ENCODE results near the gene KIF19.
A peak's percentile ranks its signal among the peaks of the same experiment; 100 is the strongest.

Gene KIF19

DNA sequence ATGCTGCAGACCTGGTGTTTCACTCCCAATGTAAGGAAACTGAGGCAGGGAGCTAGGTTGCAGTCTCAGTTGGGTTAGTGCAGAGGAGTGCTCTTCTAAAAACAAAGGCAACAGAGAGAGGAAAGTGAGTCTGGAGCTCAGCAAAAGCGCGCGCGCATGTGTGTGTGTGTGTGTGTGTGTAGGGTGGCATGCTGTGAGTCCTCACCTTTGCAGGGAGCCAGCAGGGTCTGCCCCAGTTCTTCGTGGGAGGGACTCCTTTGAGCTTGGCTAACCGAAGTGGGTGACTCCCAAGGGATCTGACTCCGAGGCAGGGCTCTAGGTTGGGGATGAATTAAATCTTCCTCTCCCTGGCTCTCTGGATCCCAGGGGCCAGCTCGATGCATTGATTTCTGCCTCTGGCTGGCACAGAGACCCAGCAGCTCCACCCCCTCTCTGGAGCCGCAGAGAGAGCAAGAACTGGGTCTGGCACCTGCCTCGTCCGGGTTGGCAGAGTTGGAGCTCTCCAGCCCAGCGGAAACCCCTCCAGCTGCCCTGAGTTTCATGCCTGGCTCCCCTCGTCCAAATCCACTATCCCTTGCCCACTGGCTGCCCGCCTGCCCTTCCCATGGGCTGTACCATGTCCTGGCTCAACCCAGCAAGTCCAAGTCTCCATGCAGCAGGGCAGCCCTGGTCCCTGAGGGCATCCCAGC lies 36.9 kb downstream of the KIF19 start:
- DNase-seq (ENCODE audit: low spot score): no peak

DNA sequence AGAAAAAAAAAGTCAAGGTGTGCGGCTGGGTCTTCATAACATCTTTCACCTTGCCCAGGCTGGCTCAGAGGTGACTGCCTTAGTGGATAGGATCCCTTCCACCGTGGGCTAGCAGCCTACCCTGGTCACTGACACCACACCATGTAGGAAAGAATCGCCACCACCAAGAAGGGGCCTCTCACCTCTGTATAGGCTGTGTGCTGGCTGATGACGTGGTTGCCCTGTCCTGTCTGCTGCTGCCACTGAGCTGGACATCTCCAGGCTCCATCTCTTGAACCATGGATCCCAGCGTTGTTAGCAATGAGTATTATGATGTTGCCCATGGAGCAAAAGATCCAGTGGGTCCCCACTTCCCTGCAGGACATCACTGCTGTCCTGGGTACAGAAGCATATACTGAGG lies 41.2 kb downstream of the KIF19 start, which contains the start of gene GPR142:
Gene GPR142 (plus strand): TSS at position 301 of the 400 bp plus-strand sequence. CDS start 2,035 bp downstream, outside the sequence.
- DNase-seq (ENCODE audit: low spot score): no peak

DNA sequence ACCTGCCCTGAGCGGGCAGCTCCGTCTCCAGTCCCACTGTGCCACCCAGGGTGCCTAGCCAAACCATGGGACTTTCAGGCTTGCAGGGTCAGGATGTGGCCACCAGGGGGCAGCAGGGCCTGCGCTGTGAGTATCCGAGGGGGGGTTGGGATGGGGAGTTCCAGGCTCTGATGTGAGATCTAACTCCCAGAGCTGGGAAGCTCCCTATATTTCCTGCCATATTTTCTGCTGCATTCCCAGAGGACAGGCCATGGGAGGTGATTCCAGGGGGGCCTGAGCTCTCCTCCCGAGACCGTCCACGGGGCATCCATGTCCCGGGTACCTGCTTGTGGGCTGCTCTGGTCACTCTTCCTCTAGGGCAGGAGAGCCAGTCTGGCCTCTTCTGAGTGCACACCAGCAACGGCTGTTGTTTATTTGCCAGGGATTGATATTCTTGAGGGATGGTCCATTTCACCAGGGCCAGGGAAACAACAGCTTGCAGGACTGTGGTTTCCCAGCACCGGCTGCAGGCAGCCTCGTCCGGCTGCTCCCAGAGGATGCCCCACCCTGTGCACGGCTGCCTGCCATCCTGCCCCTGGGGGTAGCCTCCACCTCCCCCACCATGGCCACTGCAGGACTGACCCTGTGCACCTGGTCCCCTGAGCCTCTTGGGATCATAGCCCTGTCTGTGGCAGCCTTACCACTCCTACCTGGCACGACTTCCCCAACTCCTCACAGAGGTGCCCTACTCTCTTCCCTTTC lies 42.5 kb downstream of the KIF19 start:
- peak; percentile 74 for DNase-seq (ENCODE audit: low spot score)

DNA sequence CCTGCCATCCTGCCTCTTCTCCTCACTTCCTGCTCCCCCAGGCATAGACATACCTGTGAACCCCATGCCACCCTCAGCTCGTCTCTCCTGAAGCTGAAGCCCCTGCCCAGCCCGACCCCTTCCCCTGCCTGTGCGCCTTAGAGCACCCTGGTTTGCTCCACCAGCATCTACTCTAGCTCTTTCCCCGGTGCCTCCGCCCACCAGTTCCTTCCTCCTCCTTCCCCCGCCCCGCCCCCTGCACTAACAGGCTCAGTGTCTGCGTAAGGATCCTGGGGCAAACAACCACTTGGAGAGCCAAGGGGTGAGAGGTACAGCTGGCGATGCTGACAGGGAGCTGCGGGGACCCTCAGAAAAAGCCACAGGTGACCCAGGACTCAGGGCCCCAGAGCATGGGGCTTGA lies 43.2 kb downstream of the KIF19 start:
- DNase-seq (ENCODE audit: low spot score): no peak

DNA sequence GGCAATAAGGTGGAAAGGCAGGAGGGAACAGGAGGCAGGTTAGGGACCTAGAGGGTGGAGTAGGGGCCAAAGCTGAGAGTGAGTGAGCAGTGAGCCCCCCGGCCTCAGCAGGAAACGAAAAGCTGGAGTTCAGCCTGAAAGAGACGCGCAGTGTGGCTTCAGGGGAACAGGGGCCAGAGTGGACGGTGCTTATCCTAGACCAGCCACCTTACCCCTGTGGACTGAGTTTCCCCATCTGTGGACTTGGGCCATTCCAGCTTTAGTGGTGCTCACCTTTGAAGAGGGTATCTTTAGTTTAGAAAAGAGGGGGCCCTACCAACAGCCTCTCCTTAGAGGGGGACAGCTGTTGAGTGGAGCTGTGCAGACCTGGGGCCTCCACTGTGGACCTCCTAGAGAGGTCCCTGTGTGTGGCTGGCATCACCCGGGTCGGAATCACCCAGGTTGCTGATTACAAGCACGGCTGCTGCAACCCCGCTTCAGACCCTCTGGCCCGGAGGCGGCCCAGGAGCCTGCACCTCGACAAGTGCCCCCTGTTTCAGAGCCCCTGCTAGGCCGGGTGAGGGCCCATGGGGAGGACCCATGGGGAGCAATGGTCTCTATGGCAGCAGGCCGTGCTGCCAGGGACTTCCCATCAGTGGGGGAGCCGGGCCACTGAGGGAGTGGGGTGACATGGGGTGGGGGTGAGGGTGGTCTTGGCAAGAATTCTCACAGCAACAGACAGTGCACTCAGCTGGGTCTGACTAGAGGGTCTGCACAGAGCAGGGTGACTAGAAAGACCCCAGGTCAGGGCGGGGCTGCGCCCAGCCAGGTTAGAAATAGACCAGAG lies 43.9 kb downstream of the KIF19 start:
- DNase-seq (ENCODE audit: low spot score): no peak

DNA sequence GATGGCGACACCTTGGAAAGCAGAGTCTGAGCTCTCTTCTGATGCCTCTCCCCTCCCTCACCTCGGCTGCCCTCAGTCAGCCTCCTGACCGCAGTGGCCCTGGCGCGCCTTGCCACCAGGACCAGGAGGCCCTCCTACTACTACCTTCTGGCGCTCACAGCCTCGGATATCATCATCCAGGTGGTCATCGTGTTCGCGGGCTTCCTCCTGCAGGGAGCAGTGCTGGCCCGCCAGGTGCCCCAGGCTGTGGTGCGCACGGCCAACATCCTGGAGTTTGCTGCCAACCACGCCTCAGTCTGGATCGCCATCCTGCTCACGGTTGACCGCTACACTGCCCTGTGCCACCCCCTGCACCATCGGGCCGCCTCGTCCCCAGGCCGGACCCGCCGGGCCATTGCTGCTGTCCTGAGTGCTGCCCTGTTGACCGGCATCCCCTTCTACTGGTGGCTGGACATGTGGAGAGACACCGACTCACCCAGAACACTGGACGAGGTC lies 45.7 kb downstream of the KIF19 start:
- no peak for DNase-seq (ENCODE audit: low spot score)

DNA sequence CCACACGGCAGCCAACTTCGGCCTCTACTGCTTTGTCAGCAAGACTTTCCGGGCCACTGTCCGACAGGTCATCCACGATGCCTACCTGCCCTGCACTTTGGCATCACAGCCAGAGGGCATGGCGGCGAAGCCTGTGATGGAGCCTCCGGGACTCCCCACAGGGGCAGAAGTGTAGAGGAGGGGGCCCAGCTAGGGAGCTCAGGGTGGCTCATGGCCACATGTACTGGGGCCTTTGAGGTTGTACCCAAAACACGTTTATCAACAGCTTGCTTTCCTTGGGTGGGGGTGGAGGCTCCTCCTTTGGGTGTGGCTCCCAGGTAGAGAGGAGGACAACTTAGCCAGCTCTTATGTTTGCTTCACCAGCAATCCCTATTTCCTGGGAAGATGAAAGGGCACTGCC lies 46.4 kb downstream of the KIF19 start:
- DNase-seq (ENCODE audit: low spot score): no peak

DNA sequence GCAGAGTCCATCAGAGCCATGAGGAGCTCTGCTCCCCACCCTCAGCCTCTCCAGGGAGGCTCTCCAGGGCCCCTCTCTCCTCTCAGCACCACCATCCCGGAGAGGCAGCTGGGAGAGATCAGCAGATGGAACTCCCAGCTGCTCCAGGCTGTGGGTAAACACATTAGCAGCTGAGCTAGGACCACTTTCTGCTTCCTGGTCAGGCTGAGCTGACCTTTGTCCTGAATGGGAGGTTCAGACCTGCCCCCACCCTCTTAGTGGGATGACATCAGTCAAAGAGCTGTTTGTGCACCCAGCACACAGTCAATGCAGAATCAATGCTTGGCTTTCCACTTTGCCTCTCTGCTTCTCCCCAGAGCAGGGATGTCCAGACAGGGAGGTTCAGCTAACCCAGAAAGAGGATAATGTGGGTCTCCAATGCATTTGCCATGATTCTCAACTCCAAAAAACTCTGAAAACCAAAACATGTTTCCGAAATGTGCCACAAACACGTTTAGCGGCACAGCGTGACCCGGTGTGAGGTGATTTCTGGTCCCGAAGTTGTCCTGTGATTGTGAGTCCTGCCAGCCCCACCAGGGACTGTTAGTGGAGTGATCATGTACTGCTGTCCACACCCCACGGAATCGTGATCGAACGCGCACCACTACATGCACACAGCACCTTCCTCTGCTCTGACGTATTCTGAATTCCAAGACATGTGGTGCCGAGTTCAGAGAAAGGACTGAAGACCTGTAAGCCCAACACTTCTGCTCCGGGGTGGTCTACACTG lies 48.0 kb downstream of the KIF19 start:
- no peak for DNase-seq (ENCODE audit: low spot score)

DNA sequence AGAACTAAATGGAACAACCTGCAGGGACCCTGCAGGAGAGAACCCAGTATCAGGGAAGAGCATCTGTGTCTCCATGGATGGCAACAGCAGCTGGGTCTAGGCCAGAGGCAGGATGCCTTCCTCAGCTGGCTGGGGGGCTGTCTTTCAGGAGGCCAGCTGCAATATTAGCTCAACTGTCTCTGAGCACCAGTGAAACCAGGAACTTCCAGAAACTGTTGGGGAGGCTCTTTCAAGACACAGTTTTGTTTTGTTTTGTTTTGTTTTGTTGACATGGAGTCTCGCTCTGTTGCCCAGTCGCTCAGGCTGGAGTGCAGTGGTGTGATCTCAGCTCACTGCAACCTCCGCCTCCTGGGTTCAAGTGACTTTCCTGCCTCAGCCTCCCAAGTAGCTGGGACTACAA lies 48.8 kb downstream of the KIF19 start:
- no peak for DNase-seq (ENCODE audit: low spot score)

DNA sequence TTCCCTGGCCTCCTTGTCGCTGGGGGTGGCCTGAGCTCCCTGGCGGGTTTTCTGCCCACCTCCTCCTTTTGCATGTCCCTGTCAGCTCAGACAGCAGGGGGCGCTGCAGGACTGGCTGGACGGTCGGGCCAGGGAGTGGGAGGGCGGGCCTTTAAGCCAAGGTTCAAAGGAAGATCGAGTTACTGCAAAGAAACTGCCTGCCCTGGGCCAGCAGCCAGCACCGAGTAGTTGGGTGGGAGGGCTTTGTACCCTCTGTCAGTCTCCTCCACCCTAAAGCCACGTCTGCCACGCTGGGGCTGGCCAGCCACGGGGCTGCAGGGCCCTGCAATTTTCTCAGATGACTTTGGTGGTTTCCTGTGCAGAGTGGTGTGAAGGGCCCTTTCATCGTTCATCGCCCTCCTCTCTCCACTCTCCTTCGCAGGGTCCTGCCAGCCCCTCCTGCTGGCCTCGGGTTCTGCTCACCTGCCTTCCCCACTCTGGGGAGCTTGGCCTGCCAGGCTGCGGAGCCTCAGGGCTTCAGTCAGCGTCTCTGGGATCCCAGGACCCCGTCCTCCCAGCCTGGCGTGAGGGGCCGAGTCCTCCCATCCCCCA lies 53.6 kb downstream of the KIF19 start:
- DNase-seq (ENCODE audit: low spot score): peak; percentile 67

DNA sequence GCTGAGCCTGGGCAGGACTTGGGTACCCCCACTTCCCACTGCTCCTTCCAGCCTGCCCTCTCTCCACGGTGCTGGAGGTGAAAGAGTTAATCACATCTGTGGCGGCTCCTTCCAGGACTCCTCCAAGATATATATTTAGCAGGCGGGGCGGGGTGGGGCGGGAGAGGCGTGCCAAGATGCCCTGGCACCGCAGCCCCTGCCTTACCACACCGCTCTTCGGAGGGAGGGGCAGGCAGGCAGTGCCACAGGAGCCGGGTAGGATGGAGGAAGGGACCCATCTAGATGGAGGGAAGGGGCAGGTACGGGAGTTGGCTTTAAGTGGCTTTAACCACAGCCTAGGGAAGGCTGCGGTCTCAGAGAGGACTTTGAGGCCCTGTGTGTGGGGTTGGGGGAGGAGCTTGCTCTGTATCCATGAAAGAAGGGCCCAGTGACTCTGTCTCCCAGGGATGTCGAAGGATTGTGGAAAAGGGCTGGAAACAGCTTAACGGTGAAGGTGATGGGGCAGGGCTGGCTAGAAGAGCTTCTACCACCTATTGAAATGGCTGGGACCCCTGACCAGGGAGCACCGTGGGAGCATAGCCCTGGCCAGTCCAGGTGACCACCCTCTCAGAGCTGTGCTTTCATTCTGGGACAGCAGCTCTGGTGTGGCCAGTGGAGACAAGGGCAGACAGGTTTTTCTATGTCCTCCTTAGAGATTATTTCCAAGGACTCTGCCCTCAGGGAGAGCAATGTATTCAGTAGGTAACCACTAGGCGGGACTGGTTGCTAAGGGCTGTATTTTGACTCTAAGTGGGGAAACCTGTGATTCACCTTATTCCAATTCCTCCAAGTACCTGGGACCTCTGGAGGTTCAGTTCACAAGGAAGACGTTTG lies 54.3 kb downstream of the KIF19 start:
- no peak for DNase-seq (ENCODE audit: low spot score)

DNA sequence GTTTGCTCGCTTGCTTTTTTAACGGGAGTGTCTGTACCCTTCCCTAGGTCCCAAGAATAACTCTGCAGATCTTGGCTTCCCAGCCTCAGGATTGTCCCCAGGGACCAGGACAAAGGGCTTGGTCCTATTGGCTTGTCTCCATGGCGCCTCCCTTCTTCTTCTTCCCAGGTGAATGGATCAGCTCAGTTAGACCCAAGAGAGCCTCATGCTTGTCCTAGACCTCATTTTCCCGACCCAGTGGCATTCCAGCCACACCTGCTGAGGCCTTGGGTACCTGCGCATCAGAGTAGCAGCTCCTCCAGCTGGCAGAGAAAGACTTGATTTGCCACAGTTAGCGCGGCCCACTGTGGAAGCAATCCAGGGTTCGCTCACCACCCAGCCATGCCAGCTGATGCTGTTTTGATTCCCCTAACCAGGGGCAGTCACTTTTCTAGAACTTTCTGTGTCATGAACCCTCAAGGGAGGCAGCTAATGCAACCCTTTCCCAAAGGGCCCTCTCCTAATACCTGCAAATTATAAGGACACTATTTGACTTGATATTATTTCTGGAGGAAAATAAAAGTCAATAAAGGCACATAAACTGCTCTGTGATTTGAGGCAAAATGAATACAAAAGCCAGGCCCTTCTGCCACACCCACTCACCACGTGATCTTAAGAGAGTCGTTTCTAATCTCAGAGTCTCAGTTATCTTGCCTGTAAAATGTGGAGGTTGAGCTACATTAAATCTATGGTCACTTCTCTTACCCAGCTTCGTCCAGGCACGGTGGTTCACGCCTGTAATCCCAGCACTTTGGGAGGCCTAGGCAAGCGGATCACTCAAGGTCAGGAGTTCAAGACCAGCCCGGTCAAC lies 55.2 kb downstream of the KIF19 start:
- no peak for DNase-seq (ENCODE audit: low spot score)

DNA sequence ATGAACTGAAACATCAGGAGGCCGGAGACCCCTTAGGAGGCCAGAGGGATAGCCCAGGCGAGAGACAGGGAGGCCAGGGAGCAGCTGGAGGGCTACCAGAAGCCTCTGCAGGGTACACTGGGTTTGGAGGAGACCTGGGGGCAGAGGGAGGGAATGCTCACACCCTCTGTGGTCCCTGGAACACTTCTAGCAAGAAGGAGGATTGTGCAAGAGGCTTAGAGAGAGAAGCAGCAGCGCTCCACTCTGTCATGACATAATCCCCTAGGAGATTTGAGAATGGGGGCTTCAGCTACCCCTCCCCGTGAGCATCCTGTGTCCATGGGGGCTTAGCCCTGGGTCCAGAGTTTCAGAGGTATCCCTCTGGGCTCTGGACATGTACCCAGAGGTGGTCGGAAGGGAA lies 57.1 kb downstream of the KIF19 start:
- DNase-seq (ENCODE audit: low spot score): no peak

DNA sequence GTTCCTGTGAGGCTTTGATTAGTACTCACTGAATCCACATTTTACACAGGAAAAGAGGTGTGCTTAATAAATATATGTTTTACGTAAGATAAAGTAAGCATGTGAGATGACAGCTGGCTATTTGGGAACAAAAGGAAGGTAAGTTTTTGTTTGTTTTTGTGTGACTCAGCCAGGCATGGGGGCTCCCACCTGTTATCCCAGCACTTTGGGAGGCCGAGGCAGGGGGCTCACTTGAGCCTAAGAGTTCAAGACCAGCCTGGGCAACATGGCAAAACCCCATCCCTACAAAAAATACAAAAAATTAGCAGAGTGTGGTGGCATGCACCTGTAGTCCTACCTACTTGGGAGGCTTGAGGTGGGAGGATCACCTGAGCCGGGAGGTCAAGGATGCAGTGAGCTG lies 59.2 kb downstream of the KIF19 start:
- DNase-seq (ENCODE audit: low spot score): no peak

DNA sequence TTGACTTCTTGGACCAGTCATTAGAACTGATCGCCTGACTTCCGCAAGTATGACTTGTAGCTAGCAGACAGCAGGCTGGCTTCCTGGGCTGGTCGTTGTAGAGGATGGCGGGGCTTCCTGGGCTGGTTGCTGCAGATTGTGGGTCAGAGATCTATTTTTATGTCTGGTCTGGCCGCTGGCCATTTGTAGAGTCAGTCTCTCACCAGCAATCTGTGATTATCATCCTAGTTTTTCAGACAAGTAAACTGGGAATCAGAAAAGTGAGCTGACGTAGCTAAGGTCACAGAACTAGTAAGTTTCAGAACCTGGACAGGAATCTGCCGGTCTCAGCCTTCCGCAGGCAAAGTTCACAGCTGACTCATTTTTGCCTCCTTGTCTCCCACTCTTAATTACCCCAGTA lies 60.4 kb downstream of the KIF19 start:
- no peak for DNase-seq (ENCODE audit: low spot score)

DNA sequence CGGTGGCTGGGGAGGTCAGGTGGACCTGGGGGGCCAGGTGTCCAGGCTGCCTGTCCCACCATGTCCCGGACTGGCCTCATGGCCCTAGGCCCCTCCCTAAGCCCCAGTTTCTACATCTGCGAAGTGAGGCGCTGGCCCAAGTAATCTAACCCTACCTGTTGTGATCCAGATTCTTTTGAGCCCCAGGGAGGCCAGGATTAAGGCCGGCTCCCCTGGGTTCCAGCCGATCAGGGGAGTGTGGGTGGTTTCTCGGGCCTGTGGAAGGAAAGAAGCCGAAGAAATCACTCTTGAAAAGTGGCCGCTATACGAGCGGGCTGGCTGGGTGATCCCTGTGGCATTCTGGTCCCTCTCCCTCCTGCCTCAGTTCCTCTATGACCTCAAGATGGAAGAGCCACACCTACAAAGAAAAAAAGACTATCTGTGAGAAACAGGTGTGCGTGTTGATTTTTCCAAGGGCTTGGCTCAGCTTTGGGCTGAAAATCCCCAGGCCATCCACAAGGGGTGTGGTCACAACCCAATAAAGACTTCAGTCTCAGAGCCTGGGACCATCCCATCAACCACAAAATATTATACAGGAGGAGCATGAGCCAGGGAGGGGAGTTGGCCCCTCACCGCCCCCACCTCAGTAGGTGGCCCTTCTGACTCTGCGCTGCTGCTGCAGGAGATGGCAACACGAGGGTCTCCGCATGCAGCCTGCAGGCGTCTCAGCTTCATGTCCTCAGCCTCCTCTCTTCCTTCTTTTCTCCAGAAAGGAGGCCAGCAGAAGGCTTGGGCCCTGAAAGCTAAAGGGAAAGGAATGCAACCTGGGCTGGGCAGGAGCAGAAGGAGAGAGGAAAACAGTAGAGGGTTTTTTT lies 61.6 kb downstream of the KIF19 start:
- no peak for DNase-seq (ENCODE audit: low spot score)

DNA sequence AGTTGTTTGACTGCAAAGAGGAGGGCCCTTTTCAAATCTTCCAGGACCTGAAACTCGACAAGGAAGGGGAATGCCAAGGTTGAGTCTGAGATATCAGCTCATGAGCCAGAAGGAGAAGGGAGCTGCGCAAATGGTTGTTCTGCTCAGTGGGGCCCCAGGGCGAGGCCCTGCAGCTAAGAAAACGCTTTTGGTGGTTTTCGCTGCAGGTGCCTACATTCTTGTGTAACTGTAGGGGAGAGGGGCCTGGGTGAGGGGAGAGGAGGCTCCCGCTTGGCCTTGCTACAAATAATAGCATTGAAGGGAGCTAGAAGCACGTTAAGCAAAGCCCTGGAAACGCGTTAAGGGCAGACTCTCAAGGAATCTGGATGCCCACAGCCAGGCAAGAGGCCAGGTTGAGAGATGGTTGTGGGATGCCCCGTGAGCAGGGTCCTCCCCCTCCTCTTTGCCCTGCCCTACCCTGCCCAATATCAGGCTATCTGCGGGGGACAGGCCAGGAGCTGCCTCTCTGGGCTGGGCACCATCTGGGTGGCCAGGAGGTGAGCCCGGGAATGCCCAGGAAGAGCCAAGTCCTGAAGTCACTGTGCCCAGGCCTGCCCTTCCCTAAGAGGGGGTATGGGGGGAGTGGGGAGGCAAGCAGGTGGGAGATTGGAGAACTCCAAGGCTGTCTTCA lies 63.2 kb downstream of the KIF19 start:
- DNase-seq (ENCODE audit: low spot score): no peak

Measured in hematopoietic multipotent progenitor cell treated with erythropoietin and hydrocortisone succinate and interleukin-3 and kit ligand, for 15 days (in vitro differentiated cells).